PFSK-1 (cell line): Measurements from ENCODE around the gene EPHA3.

ENCODE experiments used
- FOXP2 ChIP-seq: optimal IDR thresholded peaks from 2 replicates; pipeline ENCODE3; 2011; ENCODE audit warnings: borderline replicate concordance, control low read depth, inconsistent platforms; ENCODE audit not compliant: insufficient read depth; ENCODE audit errors: extremely low read length, extremely low read depth
- POLR2AphosphoS5 ChIP-seq: IDR thresholded peaks from 2 replicates; pipeline ENCODE4 v1.6.1; 2012; ENCODE audit warnings: low read depth, mild to moderate bottlenecking, control low read depth, low read length, moderate library complexity
- SIN3A ChIP-seq: IDR thresholded peaks from 2 replicates; pipeline ENCODE4 v1.6.1; 2012; ENCODE audit warnings: mild to moderate bottlenecking, low read length, moderate library complexity, borderline replicate concordance; ENCODE audit not compliant: insufficient read depth
- TAF1 ChIP-seq: IDR thresholded peaks from 2 replicates; pipeline ENCODE4 v1.6.1; 2012; ENCODE audit warnings: low read length, control low read depth, borderline replicate concordance; ENCODE audit not compliant: insufficient read depth
- TF ChIP-seq, protein P1 (sequence below), 2 experiments: IDR thresholded peaks; 2 replicates each; pipeline versions ENCODE4 v1.6.1 to v1.8.0; 2011 to 2012; ENCODE audit warnings: low read depth in 2 of 2, low read length in 2 of 2, control low read depth in 1 of 2, inconsistent platforms in 1 of 2, mild to moderate bottlenecking in 1 of 2, moderate library complexity in 1 of 2; ENCODE audit not compliant: insufficient read depth in 1 of 2

DNA sequence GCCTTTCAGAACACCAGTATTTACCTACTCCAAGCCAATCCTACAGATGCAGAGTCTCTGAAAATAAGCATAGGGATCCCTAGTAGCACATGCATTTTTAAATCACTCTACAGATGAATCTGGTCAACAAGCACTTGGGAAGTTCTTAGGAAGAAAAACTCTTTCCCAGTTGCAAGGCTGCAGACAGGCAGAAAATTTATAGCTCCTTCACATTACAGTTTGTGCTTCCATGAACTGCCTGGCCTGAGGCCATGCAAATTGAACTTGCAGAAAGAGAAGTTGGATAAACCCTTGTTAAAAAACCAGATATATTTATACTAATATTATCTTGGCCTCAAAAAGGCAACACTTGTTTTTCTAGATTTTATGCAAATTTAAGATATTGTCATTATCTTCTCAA, 256.9 kb downstream of the EPHA3 start:
- TF ChIP-seq TAF1 = no peak
- TF ChIP-seq, protein P1, sequence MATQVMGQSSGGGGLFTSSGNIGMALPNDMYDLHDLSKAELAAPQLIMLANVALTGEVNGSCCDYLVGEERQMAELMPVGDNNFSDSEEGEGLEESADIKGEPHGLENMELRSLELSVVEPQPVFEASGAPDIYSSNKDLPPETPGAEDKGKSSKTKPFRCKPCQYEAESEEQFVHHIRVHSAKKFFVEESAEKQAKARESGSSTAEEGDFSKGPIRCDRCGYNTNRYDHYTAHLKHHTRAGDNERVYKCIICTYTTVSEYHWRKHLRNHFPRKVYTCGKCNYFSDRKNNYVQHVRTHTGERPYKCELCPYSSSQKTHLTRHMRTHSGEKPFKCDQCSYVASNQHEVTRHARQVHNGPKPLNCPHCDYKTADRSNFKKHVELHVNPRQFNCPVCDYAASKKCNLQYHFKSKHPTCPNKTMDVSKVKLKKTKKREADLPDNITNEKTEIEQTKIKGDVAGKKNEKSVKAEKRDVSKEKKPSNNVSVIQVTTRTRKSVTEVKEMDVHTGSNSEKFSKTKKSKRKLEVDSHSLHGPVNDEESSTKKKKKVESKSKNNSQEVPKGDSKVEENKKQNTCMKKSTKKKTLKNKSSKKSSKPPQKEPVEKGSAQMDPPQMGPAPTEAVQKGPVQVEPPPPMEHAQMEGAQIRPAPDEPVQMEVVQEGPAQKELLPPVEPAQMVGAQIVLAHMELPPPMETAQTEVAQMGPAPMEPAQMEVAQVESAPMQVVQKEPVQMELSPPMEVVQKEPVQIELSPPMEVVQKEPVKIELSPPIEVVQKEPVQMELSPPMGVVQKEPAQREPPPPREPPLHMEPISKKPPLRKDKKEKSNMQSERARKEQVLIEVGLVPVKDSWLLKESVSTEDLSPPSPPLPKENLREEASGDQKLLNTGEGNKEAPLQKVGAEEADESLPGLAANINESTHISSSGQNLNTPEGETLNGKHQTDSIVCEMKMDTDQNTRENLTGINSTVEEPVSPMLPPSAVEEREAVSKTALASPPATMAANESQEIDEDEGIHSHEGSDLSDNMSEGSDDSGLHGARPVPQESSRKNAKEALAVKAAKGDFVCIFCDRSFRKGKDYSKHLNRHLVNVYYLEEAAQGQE (IDR thresholded peaks at IDR 0.05; ENCODE audit: insufficient read depth in 1 of 2, low read depth in 2 of 2, low read length in 2 of 2) = no peak
- TF ChIP-seq POLR2AphosphoS5 = no peak
- TF ChIP-seq SIN3A = no peak
- TF ChIP-seq FOXP2 = no peak
